Astrocyte of the hippocampus (primary cell): ENCODE data around the gene TNP2.

Experiments
- DNase-seq: peaks from one replicate; pipeline ENCODE4 v3.0.0; 2011; ENCODE audit warnings: low read depth, low spot score

TNP2 gene

GRCh38 chr16:11256661-11257130 is 12.4 kb downstream of the TNP2 start:
- peak; percentile 81 for DNase-seq

DNA sequence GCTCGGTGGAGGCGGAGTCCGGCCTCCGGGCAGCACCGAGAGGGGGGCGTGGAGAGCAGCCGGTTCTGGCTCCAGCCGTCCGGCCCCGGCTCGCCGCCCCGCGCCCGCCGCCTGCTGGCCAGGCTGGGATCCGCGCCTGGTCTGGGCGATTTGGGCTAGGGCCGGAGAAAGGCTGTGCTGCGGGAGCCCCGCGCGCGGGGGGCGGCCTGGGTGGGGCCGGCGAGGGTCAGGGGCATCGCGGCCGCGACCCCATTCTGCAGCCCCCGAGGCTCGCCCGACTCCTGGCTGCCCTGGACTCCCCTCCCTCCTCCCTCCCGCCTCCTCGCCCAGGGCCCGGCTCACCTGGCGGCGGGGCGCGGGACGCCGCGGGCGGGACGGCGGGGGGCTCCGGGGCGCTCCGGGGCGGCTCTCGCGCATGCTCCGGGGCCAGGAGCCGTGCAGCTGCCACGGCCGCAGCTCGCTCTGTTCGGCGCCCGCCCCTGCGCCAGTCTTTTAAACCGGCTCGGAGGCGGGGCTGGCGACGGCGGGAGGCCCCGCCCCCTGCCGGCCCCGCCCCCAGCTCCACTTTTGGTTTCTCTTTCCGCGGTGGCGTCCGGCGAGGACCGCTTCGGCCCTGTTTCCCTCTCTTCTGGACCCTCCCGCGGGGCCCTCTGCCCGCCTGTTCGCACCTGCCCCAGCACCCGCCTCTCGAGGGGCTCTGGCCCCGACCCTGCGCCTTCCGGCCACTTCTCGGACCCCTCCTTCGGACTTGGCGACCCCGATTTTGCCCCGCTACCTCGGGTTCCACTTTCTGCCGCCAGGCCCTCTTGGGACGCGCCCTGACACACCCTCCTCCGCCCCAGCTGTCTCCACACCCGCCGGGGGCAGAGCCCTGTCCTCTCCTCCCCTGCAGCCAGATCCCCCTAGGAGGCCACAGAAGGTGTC is 13.1 kb downstream of the TNP2 start, which contains the start of gene SOCS1:
Gene SOCS1, minus strand, starts transcription at position 468 of the 924 bp plus-strand sequence. CDS start 726 bp downstream, outside the sequence.
- peak; percentile 96 for DNase-seq

- DNase-seq = peak; percentile 84
Measured at GRCh38 chr16:11254913-11255736, 14.0 kb downstream of the TNP2 start.

- DNase-seq = no peak
Measured at GRCh38 chr16:11253995-11254912, 14.9 kb downstream of the TNP2 start.

DNA sequence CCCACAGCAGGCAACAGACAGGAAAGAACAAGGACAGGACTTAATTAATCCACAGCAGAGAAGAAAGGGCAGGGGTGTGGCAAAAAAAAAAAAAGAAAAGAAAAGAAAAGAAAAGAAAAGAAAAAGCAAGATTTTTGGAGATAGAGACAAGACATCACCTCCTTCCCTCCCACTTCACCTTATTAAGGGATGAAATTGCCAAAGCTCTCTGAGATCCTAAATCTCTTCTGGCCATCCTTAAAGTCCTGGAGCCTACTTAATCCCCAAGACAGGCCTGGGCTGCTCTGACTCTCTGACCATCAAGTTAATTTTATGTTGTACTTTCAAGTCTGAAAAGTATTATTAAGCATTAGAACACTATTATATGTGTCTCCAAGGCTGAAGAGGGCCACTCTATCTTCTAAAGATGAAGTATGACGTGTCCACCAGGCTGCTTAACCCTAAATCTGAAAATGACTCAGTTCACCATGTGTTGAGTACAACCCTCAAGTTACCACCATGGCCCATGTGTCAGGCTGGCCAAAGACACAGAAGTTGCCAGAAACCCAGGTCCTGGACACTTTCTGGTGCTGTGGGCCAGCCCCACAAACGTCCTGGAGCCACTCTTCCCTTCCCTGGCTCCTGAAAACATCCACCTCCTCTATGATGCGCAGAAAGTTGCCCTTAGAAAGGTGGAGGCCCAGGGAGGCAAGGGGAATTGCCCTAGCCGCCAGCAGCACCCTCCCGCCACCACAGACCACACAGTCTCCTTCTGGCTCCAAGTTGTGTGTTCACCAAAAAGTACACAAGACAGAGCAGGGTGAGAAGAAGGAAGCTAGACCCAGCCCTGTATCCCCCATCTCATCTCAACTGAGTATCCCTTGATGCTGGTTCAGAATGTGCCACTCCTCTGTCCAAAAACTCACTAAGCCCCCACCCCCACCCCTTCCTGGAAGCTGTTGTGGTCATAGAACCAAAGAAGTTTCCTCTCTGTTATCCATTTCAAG is 15.8 kb downstream of the TNP2 start:
- peak; percentile 24 for DNase-seq

GRCh38 chr16:11252482-11252931 is 16.6 kb downstream of the TNP2 start:
- DNase-seq = no peak

GRCh38 chr16:11251525-11252481 is 17.3 kb downstream of the TNP2 start:
- peak; percentile 81 for DNase-seq

DNA sequence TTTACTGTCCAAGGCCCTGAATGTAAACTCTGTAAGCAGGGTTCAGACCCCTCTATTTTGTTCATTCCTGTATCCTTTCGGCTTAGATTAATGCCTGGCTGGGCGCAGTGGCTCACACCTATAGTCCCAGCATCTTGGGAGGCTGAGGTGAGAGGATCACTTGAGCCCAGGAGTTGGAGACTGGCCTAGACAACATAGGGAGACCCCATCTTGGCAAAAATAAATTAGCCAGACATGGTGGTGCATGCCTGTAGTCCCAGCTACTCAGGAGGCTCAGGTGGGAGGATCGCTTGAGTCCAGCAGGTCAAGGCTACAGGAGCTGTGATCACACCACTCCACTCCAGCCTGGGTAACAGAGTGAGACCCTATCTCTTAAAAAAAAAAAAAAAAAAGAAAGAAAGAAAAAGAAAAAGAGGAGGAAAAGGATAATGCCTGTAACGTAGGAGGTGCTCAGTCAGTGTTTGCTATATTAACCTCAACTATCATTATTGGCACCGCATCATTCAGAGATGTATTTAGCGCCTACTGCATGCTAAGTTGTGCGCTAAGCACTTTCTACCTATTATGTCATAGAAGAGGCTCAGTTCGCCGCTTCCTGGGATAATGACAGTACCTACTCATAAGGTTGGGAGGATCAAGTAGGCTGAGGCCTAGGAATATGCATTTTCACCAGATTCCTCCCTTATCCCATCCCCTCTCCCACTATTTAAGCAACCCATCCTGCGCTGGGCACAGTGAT is 18.2 kb downstream of the TNP2 start:
- no peak for DNase-seq

DNA sequence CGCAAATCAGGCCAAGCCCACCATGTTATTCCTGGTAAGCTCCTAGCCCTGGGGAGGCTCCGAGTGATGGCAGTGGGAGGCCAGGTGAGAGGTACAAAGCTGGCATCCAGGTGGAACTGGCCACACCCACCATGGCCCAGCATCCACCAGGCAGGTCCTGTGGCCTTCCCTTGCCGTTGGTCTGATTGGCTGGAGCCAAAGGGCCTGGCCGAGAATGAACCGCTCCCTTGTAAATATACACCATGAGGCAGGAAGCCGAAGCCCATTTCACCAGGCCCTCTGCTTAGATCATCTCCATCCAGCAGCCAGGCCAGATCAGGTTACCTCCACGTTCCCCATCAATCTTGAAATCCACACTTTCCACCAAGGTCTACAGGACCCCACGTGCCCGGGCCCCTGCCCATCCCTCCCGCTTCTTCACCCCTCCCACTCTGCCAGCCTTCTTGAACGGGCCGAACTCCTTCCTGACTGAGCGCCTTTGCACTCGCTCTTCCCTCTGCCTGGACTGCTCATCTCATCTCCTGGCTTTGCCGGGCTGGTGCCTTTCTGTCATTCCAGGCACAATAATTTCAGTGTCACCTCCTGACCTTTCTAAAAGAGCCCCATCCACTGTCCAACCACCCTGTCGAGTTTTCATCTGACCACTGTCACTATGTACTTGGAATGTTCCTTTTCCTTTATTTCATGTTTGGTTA is 18.9 kb downstream of the TNP2 start:
- DNase-seq = no peak

DNA sequence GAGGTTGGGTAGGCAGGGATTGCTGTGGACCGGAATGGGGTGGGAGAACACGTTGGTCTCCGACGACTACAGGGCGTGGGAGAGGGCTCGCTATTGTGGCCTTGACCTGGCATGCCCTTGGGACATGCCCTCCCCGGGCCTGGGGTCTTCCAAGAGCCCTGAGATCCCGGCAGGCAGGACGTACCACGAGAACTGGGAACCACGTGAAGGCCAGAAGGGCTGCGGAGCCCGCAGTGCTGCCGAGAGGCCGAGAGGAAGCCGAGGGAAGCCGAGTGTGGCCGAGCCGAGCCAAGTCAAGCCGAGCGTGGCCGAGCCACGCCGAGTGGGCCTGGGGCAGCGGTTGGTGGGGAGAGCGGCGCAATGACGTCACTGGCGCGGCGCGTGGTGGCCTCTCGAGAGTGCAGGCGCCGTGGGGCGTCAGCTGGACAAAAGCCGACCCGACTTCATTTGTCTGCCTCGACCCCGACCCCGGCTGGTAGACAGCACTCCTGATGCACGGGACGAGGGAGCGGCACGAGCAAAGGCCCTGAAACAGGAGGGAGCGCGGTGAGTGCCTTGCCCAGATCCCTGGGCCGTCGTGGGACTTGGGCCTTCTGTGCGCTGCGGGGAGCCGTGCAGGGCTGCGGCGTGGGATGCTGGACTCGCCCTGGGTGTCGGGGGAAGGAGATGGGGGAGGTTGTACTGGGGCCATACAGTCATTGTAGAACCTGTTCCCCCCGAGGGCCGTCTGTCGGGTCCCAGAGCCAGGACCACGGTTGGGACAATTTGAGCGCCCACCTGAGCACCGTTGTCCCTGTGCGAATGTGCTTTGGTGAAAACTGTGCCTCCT is 19.7 kb downstream of the TNP2 start:
- DNase-seq = no peak

GRCh38 chr16:11248133-11248532 is 21.0 kb downstream of the TNP2 start:
- DNase-seq = no peak

GRCh38 chr16:11245988-11246387 is 23.1 kb downstream of the TNP2 start:
- no peak for DNase-seq

GRCh38 chr16:11245222-11245737 is 23.8 kb downstream of the TNP2 start:
- no peak for DNase-seq

DNA sequence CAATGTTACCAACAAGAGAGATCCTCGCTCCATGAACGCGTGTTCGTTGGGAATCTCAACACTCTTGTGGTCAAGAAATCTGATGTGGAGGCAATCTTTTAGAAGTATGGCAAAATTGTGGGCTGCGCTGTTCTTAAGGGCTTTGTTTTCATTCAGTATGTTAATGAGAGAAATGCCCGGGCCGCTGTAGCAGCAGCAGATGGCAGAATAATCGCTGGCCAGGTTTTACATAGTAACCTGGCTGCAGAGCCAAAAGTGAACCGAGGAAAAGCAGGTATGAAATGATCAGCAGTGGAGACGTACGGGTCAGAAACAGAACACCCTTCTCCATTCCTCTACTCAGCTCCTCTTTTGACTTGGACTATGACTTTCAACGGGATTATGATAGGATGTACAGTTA is 26.5 kb downstream of the TNP2 start:
- DNase-seq = no peak

GRCh38 chr16:11241480-11242204 is 27.5 kb downstream of the TNP2 start:
- no peak for DNase-seq
